HG03045 (cell line): Measurements from ENCODE around the gene DOCK9.
A peak's percentile ranks its signal among the peaks of the same experiment; 100 is the strongest.

ENCODE experiments used
- ATAC-seq: cut with Tn5 transposase; IDR thresholded peaks from one replicate; pipeline ENCODE4 v1.9.1; 2021; ENCODE audit warnings: mild to moderate bottlenecking, moderate library complexity; ENCODE audit not compliant: unreplicated experiment

The DOCK9 gene

DNA sequence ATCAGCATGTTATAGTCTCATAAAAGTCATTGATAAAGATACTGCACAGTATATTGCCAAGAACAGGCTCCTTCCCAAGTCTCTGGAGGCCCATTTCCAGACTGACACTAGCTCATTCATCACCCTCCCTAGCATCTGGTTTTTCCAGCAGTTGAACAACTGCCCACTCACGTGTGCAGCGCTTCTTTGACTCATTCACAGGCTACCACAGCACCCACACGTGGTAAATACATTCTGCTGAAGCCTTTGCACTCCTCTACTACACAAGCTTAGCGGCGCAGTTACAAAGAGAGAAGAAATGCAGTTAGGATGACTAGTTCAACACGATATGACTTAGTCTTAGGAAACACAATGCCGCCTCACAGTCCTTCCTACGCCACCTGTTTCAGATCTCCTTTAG is 87.7 kb downstream of the DOCK9 start:
- ATAC-seq, result no peak

DNA sequence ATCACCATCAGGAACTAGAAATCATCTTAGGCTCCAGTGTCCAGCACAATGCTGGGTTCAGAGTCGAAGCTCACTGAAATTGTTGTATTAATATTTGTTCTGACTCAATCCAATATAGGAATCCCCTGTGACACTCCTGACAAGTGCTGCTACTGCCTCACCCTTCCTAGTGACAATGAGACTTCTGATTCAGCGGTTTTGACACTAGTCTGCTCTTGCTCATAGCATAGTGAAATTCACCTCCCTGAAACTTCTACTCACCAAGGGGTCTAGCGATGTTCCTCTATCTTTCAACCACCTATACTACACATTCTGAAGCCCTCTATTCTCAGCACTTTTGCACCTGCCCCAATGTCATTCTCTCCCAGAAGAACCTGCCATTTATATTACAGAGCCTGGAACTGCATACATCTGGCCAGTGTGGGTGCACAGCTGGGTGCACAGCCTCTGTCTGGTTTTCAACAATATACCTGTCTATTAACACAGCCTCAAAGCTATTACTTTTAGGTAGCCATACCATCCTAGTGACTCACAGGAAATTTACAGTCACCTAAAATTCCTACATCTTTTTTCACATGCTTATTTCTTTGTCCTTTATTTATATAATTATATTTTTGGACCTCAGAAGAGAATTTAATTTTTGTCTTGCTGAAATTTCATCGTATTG is 88.3 kb downstream of the DOCK9 start:
- ATAC-seq, result no peak

DNA sequence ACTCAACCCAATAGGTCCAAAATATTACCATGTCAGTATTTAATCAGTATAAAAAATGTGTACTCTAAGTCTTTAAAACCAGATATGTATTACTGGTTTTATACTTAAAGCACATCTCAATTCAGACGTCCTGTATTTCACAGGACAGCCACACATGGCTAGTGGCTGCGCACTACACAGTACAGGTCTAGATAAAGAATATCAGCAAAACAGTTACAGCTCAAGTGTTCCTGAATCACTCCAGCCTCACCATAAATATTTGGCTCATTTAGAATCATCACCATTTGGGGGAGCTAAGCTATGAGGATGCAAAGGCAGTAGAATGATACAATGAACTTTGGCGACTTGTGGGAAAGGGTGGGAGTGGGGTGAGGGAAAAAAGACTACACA is 89.0 kb downstream of the DOCK9 start:
- no peak for ATAC-seq

DNA sequence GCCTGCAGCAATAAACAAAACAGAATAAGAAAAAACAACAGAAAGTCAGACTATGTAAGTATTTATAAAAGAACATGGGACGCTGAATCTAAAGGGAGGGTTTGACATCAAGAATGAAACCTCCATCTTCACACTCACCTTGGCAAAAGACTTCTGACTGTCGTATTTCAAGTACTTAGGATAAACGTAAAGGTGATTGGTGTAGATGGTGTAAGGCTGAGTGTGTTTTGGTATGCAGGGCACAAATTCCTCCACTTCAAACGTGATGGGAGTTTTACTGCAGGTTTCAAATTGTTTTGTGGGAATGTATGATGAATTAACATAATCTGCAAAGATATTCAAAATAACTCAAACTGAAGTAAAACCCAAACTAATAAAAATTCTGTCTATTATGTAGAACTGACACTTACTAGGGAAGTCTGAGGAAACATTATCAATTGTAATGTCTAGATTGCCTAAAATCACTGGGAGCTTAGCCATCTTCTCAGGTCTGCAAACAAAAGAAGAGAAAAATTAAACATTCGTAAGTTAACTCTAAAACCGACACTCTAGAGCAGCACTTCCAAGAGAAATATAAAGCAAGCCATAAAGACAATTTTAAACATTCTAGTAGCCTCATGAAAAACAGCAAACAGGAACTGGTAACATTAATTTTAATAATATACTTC is 89.5 kb downstream of the DOCK9 start:
- ATAC-seq, result no peak

DNA sequence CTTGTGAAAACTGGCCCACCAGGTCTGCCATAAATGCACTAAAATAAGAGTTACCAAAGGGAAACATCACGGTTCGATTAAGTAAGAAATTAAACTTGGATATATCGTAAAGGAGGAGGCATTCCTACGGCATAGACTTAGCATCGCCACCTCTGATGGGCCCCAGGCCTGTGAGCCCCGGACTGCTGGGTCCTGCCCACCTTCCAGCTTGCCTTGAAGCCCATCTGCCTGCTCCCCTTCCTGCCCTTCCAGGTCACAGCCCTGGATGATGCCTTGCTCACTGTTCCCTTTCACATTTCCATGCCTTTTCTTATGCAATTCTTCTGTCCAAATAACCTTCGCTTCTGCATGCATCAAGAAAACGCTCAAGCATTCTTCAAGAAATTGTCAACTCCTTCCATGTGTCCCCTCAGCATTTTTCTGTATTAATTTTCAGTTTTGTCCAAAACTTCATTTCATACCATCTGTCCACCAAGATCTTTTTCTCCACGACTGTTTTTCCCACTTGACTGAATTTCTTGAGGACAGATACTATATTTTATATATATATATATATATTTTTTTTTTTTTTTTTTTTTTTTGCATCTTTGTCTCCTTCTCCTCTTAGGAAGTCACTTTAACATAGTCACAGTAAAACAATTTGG is 91.2 kb downstream of the DOCK9 start:
- ATAC-seq, result no peak

DNA sequence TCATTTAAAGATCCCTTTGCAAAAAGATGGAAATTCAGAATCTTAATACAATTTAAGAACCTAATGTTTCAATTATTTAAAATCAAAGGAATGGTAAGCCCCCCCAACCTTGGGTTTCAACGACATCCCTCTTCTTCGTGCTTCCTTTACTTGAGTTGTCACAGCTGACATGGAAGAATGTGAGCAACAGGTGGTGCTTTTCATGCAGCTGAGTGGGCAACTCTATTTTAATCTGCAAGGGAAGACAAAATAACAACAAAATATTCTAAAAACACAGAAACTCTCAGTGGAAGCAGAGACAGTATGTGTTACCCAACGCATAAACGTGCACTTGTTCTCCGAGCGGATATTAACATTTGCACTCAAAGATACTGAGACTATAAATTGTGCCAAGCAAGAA is 92.3 kb downstream of the DOCK9 start:
- no peak for ATAC-seq

DNA sequence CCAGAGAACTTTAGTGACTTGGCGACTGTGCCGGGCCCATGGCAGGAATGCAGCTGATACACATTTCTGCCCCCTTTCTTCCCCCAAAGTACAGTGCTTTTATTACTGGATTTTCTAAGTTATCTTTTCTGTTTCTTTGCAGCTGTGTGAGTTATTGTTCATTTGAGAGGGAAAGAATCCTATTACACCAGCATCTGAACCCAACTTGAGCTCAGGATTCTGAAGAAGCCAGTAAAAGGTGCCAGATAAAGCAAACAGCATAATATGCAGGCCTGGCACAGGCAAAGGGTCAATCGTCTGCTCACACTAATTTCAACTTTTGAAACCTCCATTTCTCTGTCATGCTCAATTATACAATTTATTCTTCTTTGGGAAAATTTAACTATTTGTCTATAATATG is 93.9 kb downstream of the DOCK9 start:
- ATAC-seq, result no peak

DNA sequence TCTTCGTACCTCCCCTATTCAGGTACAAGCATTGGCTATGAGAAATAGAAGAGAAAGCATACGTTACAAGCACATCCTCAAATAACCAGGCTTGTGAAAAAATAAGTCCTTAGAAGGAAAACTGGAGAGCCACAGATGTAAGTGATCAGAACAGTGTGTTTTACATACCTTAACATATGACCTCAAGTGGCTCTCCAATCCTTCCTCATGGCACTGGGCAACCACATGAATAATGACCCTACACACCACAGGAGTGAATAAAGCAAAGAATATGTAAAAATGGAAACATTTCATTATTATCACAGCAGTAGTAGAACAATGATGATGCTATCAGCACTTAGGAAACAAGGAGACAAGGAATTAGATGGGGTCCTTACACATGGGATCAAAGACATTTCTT is 96.5 kb downstream of the DOCK9 start:
- no peak for ATAC-seq

DNA sequence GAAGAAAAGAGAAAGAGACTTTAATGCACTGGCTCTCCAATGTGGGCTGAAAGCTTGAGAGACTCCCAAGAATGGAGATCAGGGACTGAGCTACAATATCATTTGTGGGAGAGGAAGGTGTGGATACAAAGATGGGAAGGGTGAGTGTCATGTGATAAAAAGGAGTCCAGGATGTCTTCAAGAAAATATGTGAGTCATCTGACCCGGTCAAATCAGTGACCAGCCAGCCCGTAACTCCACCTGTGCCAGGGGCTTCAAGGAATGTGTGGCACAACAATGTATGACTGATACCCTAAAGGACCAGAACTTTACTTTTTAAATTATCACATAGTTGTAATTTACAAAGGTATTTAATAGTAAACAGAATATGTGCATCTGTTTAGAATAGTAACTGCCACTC is 97.2 kb downstream of the DOCK9 start:
- ATAC-seq, result no peak

DNA sequence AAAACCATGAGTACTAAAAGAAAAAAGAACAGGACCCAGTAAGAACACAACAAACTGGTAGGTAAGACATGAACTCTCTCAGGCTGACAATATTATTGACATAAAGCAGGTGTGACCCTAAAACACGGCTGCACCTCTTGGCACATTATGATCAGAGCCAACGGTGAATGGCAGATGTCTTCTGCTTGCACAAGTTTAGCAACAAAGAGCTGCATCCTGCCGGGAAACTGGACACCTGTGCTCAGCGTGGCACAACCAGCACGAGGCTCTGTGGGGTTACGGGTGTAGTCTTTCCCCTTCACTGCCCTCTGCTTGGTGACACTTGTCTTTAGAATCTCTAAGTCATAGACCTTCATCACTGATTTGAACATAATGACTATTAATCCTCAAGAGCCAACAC is 97.9 kb downstream of the DOCK9 start:
- no peak for ATAC-seq

DNA sequence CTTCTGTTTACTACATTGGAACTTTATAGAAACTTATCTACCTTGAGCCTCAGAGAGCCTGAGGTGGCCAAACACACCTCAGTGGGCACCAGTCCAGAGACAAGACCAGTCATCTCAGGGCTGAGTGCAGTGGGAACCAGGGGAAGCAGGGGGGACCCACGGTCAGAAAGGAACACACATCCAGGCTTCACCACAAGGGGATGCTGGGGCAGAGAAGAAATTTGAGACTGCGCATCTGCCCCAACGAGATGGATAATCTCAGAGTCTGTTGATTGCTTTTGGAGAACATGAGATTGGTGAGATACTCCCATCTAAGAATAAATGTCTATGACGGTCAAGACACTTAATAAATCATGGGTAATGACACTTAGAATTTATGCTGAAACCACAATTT is 98.7 kb downstream of the DOCK9 start:
- no peak for ATAC-seq

DNA sequence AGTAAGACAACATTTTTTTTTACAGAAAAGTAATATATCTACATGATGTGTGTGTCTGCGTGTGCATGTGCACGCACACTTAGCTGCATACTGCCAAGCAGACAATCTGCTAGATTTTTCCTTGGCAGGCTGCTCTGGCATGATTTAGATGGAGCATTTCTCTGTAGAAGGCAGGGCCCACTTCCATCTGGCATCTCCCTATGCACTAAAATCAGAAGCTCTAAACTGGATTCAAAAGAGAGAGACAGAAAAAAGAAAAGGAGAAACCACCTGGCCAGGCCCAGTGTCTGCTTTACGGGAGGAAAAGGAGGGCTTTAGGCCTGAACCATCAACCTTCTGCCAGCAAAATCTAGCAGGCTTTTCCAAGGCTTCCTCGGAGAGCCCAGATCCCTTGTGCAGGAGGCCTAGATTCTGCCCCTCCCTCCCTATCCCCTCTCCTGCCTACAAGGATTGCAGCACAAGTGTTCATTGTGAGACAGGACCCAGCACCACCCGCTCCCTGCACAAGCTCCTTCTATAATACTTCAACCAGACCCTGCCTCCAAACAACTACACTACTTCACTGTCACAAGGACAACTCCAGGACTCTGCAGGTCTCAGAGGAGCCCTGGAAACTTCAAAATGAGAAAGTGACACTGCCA is 99.3 kb downstream of the DOCK9 start:
- no peak for ATAC-seq

DNA sequence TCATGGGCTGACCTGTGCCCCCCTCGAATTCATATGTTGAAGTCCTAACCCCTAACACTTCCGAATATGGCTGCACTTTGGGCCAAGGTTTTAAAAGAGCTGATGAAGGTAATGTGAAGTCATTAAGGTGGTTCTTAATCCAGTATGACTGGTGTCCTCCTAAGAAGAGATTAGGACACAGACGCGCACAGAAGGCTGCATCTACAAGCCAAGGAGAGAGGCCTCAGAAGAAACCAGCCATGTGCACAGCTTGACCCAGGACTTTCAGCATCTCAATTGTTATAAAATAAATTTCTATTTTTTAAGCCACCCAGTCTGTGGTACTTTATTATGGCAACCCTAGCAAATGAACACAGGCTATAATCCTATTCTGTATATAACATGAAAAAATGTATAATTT is 99.9 kb downstream of the DOCK9 start:
- no peak for ATAC-seq

DNA sequence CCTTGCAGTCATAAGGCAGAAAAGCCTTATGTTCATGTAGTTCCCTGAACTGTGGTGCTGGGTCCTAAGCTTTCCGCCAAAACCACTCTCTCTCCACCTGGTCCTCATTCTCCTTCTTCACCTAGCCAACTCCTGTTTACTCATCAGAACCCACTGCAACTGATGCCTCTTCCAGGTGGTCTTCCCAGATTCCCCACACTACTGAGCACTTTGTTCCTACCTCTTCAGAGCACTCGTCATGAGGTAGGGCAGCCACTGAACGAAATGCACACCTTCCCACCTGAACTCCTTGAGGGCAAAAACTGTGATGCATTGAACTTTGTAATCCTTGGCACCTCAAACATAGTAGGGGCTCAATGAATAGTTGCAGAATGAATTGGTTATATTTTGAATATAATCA is 100.4 kb downstream of the DOCK9 start:
- ATAC-seq, result no peak

DNA sequence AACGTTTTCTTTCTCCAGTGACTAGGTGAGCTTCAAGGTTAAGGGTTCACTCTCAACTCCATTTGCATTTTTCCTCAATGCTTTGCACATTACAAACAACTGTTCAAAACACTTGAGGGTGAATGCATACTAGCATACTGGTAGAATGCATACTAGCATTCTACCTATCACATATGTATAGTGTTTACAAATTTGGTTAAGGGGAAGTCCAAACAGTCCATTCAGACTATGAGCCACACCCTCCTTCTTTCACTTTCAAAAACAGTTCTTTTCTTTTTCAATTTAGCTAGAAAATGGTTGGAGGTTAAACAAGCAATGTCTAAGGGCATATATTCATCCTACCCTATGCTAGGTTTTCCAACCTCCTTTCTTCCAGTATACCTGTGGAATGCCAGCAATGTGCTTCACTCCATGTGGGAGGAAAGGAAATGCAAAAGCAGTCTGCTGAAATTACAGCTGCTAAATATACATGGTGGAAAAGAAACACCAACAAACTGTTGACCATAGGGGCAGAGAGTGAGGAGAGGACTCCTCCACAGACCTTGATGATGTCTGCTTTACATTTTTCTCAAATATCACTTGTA is 102.6 kb downstream of the DOCK9 start:
- peak; percentile 74 for ATAC-seq

DNA sequence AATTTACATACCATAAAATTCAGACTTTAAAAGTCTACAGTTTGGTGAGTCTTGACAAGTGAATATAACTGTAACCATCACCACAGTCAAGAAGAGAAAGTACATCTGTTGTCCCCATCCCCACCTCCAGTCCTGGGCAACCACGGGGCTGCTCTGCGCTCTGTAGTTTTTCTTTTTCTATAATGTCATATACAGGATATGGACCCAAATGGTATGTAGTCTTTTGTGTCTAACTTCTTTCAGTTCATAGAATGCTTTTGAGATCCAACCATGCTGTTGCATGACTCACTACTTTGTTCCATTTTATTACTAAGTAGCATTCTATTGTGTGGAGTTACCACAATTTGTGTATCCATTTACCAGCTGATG is 103.9 kb downstream of the DOCK9 start:
- ATAC-seq, result no peak

DNA sequence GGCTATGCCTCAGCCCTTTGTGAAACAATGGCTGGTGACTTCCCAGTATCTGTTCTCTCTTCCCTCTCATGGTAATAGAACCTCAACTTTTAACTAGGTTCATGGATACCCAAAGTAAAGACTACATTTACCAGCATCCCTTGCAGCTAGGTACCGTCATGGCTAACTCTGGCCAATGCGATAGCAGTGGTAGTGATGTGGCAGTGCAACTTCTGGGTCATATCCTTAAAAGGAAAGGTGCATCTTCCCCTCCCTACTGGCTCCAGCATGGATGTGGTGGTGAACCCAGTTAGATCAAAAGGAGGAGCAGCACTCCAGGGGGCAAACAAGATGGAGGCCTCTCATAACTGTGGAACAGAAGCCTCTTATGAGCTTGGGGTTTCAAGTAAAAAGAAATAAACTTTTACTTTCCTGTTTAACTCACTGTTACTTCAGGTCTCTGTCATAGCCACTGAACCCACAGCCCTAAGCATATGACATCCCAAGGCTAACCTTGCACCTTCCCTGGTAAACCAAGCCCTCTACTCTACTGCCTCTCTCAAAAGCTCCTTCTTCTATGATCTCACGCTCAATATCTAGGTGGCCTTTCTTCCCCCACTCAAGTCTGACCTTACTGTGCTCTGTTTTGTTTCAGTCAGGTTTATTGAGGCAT is 104.4 kb downstream of the DOCK9 start:
- no peak for ATAC-seq

DNA sequence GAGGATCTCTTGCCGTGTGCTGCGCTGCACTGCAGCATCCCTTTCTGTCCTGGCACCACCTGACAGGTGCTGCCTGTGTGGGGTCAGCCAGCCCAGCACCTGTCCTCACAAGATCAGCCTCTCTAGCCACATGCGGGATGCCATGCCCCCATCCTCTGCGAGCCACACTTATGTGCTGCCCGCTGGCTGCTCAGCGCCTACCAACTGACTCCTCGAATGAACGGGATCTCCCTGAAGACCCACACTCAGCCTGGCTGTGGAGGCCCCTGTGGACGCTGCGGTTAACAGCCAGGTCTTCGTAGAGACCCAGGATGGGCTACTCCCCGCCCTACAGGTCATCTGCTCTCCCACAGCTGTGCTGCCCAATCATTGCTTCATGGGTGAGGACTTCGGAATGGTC is 106.1 kb downstream of the DOCK9 start:
- ATAC-seq, result no peak

DNA sequence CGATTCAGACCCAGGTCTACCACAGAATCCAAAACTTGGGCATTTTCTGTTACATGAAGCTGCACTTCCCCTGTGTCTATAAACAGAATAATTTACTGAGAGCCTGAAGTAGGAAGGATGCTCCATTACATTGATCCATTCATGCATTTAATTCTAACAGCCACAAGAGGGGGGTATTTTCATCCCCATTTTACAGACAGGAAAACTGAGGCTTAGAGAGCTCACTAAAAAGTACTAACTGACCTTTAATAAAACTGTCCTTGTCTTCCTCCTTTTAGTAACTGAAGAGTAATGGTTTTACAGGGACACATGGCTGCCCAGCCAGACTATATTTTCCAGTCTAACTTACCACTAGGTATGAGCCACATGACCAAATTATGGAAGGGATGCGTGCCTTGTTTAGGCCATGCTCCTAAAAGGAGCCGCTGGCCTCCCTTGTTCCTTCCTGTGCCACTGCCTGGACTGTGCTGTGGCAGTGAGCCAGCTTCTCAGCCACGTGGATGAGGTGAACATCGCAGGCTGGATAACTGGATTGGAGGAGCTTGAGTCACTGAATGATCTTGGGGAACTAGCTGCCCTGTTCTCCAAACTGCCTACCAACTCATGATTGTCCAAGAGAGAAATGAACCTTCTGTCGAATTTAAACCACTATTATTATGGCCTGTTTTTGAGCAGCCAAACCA is 108.3 kb downstream of the DOCK9 start:
- ATAC-seq, result no peak

DNA sequence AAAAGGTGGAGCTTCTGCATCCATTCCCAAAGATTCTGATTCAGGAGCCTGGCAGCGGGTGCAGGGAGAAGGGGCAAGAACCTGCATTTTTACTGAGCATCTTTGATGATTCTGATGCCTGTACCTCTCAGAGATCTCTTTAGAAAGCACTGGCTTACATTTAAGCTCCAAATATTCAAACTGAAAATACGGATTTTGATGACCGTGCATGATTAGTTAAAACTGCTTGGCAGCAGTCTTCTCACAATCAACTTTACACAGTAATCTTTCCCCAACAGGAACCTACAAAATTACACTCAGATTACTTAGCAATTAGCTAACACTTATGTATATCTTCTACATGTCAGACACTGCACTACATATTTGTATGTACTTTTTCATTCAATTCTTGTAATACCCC is 108.9 kb downstream of the DOCK9 start:
- ATAC-seq, result no peak

DNA sequence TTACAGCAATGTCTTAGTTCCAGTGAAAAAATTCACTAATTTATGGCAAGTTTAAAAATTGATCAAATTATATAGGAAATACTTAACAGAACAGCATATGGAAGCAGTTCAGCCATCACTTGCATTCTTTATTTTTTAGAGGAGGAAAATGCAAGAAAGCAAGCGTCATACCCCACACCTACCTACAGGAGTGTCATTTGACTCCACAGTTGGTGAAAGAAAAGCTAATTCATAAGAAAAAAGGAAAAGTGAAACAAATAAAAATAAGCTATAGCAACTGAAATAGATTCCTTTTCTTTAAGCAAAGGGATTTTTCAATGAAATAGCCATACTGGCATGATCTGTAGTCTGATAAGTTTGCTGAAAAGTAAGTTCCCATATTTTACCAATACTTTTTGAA is 111.0 kb downstream of the DOCK9 start:
- no peak for ATAC-seq
